Jurkat, Clone E6-1 (cell line): ENCODE measurements around the gene RECQL5.
A peak's percentile ranks its signal among the peaks of the same experiment; 100 is the strongest.
"Not testable (repeated sequence)": the region's sequence is repeated elsewhere in the genome, so short reads cannot be mapped to it uniquely, and the experiment has no call there.

Experiments used
- DNase-seq: peaks from one replicate; pipeline ENCODE4 v3.0.0-alpha.2; 2011; ENCODE audit warnings: low read depth, low spot score
- H3K4me3 ChIP-seq: 2 replicates; pipeline ENCODE4 v1.5.1; 2011; ENCODE audit warnings: mild to moderate bottlenecking, low read length, control low read depth, moderate library complexity

The RECQL5 gene

GRCh38 chr17:75587675-75588595, 79.0 kb downstream of the RECQL5 start, which contains the start of gene MYO15B:
MYO15B (plus strand) TSS chr17:75587800; CDS start chr17:75588058, 258 bp downstream.
- peak; percentile 46 for DNase-seq
- peak within 1 kb of the TSS; percentile 61 for H3K4me3 ChIP-seq

GRCh38 chr17:75584849-75585175, 82.1 kb downstream of the RECQL5 start:
- H3K4me3 ChIP-seq, result no peak overlapping the region
- no peak for DNase-seq

GRCh38 chr17:75583197-75583596, 83.8 kb downstream of the RECQL5 start:
- not testable (repeated sequence) for DNase-seq, H3K4me3 ChIP-seq

- not testable (repeated sequence) for H3K4me3 ChIP-seq, DNase-seq
Observed at GRCh38 chr17:75581121-75581725, 85.7 kb downstream of the RECQL5 start.
